HEK293 (cell line): ENCODE results near the gene SRP9.

Experiments
- KLF10 ChIP-seq: fragments of 450-650 bp; IDR thresholded peaks from 2 replicates; pipeline ENCODE4 v1.5.1; 2018; ENCODE audit warnings: missing biosample characterization, mild to moderate bottlenecking, missing genetic modification characterization
- SP2 ChIP-seq: fragments of 450-650 bp; formaldehyde crosslinking; IDR thresholded peaks from 2 replicates; pipeline ENCODE4 v1.5.1; 2016; ENCODE audit warnings: missing biosample characterization, missing genetic modification characterization
- ZBTB1 ChIP-seq: fragments of 450-650 bp; formaldehyde crosslinking; IDR thresholded peaks from 2 replicates; pipeline ENCODE4 v1.5.1; 2016; ENCODE audit warnings: missing biosample characterization, missing genetic modification characterization
- ZBTB8A ChIP-seq: fragments of 450-650 bp; formaldehyde crosslinking; IDR thresholded peaks from 2 replicates; pipeline ENCODE4 v1.5.1; 2016; ENCODE audit warnings: missing biosample characterization, missing genetic modification characterization
- ZNF274 ChIP-seq, 2 experiments: fragments of 200-500 bp in 1 of 2; fragments of 450-650 bp in 1 of 2; sonication (Bioruptor generic) in 1 of 2; formaldehyde crosslinking in 1 of 2; IDR thresholded peaks; 2 replicates each; pipeline versions ENCODE4 v1.5.1 to v1.6.1; 2014 to 2016; ENCODE audit warnings: borderline replicate concordance in 1 of 2, inconsistent platforms in 1 of 2, low read length in 1 of 2, missing biosample characterization in 1 of 2, missing genetic modification characterization in 1 of 2
- ZNF510 ChIP-seq: fragments of 450-650 bp; formaldehyde crosslinking; IDR thresholded peaks from 2 replicates; pipeline ENCODE4 v1.5.1; 2018; ENCODE audit warnings: mild to moderate bottlenecking, missing genetic modification characterization, missing biosample characterization; ENCODE audit not compliant: insufficient replicate concordance
- TF ChIP-seq, protein P1 (sequence below): fragments of 450-650 bp; formaldehyde crosslinking; IDR thresholded peaks from 2 replicates; pipeline ENCODE4 v1.5.1; 2016; ENCODE audit warnings: missing biosample characterization, missing genetic modification characterization

DNA sequence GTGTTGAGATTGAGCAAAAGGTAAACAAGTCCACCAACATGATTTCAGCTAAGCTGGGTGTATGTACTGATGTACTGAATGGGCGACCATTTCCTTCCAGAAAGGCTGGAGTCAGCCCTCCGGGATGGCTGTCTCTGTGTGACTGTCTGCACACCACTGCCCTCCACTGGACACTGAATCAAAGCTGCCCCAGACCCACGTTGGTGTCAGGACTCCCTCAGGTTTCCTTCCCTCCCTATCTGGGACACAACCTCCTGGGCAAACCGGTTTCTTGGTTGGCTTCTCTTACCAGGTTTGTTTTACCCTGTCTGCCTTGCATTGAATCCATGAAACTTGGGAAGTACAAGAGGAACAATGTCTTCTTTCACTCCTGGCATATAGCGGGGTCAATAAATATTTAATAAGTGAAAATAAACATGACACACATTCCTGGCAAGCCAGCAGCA lies 5.3 kb upstream of the SRP9 start:
- no peak for TF ChIP-seq ZNF274 (IDR thresholded peaks at IDR 0.05; ENCODE audit: low read length)
- no peak for TF ChIP-seq ZNF274 (tag by site-specific recombination; IDR thresholded peaks at IDR 0.05; ENCODE audit: borderline replicate concordance)
- no peak for TF ChIP-seq SP2
- TF ChIP-seq, protein P1, sequence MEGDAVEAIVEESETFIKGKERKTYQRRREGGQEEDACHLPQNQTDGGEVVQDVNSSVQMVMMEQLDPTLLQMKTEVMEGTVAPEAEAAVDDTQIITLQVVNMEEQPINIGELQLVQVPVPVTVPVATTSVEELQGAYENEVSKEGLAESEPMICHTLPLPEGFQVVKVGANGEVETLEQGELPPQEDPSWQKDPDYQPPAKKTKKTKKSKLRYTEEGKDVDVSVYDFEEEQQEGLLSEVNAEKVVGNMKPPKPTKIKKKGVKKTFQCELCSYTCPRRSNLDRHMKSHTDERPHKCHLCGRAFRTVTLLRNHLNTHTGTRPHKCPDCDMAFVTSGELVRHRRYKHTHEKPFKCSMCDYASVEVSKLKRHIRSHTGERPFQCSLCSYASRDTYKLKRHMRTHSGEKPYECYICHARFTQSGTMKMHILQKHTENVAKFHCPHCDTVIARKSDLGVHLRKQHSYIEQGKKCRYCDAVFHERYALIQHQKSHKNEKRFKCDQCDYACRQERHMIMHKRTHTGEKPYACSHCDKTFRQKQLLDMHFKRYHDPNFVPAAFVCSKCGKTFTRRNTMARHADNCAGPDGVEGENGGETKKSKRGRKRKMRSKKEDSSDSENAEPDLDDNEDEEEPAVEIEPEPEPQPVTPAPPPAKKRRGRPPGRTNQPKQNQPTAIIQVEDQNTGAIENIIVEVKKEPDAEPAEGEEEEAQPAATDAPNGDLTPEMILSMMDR (tag by site-specific recombination): peak; percentile 97
- no peak for TF ChIP-seq ZBTB1 (tag by site-specific recombination)
- no peak for TF ChIP-seq ZNF510 (tag by site-specific recombination)
- TF ChIP-seq KLF10 (tag by site-specific recombination): no peak; the same call in 1 of the 2 replicates
- peak; percentile 88 for TF ChIP-seq ZBTB8A
